Dendritic cell treated with granulocyte-macrophage colony-stimulating factor and Interleukin-4, amounts not matched to agents 40 ng/mL and 50 ng/mL, for 4 days (primary cell): Measurements from ENCODE around the gene DPP3.
A peak's percentile ranks its signal among the peaks of the same experiment; 100 is the strongest.
"Not testable (repeated sequence)": the region's sequence is repeated elsewhere in the genome, so short reads cannot be mapped to it uniquely, and the experiment has no call there.

ENCODE experiments used
- H3K27ac Mint-ChIP-seq: one replicate; pipeline ENCODE4 v1.8.0; 2022; ENCODE audit warnings: mild to moderate bottlenecking, mixed read lengths
- H3K27me3 Mint-ChIP-seq: one replicate; pipeline ENCODE4 v1.8.0; 2022; ENCODE audit warnings: mild to moderate bottlenecking, mixed read lengths
- H3K36me3 Mint-ChIP-seq: one replicate; pipeline ENCODE4 v1.8.0; 2022; ENCODE audit warnings: low read depth, mixed read lengths
- H3K4me1 Mint-ChIP-seq: one replicate; pipeline ENCODE4 v1.8.0; 2022; ENCODE audit warnings: low read depth, mixed read lengths
- H3K4me3 Mint-ChIP-seq: one replicate; pipeline ENCODE4 v1.8.0; 2022; ENCODE audit warnings: mild to moderate bottlenecking, moderate library complexity, mixed read lengths
- H3K9me3 Mint-ChIP-seq: one replicate; pipeline ENCODE4 v1.8.0; 2022; ENCODE audit warnings: mixed read lengths
- intact Hi-C: fragments of 100-400 bp; cut with micrococcal nuclease; formaldehyde crosslinking; loops from one replicate; pipeline ENCODE4 v1.15.0; 2022

DPP3 gene

DNA sequence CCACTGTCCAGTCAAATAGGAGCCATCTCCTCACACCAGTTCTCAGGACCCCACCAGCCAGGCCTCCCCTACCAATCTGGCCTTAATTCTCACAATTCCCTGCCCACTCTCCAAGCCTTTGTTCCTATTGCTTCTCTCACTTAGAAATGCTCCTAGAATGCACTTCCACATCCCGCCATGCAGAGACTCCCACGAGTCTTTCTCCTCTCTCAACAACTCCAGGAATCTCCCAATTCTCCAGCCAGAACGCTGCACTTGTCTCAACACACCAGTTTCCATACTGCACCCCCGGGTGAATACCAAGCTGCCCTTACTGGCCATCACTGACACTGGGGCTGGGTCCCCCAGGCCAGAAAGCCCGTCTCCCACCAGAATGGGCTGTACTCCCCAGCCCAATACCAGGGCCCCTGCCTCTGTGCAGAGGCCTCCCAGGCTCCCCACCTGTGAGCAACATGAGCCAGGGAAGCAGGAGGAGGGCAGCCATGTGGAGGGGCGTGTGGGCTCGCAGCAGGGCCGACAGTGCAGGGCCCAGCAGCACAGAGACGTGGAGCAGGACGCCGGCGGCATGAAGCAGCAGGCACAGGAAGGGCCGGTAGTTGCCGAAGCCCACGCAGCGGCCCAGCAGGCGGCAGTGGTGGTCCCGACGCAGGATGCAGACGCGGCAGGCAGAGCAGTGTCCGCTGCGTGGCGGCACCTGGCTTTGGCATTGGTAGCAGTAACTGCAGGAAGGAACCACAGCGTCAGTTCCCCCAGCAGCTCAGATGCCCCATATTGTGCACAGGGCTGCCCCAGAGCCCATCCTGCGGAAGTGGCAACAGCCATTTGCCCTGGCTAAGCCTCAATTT, 63.3 kb downstream of the DPP3 start:
- peak overlapping the region; percentile 18 for H3K4me3 Mint-ChIP-seq
- peak overlapping the region; percentile 76 for H3K27ac Mint-ChIP-seq
- H3K4me1 Mint-ChIP-seq, result peaks cover 41% of the 10 kb centered on the region
- peaks cover 52% of the 10 kb centered on the region for H3K36me3 Mint-ChIP-seq
- peaks cover 21% of the 10 kb centered on the region for H3K27me3 Mint-ChIP-seq
- no peaks in the 10 kb centered on the region for H3K9me3 Mint-ChIP-seq
- intact Hi-C loops, result no loop called here

DNA sequence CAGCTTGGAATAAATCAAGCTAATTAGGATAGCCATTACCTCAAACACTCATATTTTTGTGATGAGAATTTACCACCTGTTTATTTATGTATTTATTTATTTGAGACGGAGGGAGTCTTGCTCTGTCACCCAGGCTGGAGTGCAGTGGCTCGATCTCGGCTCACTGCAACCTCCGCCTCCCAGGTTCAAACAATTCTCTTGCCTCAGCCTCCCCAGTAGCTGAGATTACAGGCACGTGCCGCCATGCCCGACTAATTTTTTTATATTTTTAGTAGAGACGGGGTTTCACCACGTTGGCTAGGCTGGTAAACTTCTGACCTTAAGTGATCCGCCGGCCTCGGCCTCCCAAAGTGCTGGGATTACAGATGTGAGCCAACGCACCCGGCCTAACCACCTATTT, 64.7 kb downstream of the DPP3 start:
- H3K4me1 Mint-ChIP-seq, result peaks cover 41% of the 10 kb centered on the region
- peak overlapping the region; percentile 79 for H3K4me3 Mint-ChIP-seq
- peak overlapping the region; percentile 76 for H3K27ac Mint-ChIP-seq
- intact Hi-C loops, H3K9me3 Mint-ChIP-seq: not testable (repeated sequence)
- H3K36me3 Mint-ChIP-seq, result peaks cover 37% of the 10 kb centered on the region
- H3K27me3 Mint-ChIP-seq, result peaks cover 33% of the 10 kb centered on the region

DNA sequence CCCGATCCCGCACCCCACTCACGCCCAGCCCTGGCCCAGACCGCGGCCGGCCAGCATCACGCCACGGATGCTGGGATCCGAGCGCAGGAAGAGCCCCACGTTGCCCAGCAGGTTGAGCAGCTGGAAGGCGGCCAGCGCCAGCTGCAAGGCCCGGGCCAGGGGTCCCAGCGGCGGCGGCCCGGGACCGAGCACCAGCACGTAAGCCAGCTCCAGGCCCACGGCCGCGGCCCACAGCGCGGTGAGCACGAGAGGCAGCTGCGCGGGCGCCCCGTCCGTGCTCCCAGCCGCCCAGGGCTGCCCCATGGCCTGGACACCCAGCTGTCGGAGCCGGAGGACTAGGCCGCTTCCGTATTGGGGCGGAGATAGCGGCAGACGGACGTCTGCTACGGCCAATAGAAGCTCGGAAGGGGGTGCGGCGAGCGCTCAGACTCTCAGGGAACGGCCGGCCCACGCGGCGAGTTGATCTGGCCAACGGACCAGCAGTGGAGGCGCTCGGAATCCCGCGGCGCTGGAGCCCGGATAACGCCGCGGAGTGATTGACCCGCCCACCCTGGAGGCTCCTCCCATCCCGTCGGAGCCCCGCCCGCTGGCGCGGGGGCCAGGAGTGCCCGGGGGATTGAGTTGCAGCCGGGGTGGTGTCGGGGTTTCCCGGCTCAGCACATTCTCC, 65.6 kb downstream of the DPP3 start, which contains the start of gene ZDHHC24:
Gene ZDHHC24 (minus strand): TSS at position 348 of the 667 bp plus-strand sequence. CDS start 45 bp downstream, at position 303.
- Mint-ChIP-seq H3K4me1 (peaks cover 41% of the 10 kb centered on the region), H3K27ac (peak within 1 kb of the TSS; percentile 76), H3K9me3 (no peaks in the 10 kb centered on the region), H3K36me3 (peaks cover 29% of the 10 kb centered on the region), H3K27me3 (peaks cover 35% of the 10 kb centered on the region), H3K4me3 (peak within 1 kb of the TSS; percentile 79)
- intact Hi-C loops, result loop anchor here (1.0 kb wide), 1 partner anchor 132 kb away; no protein-coding TSS in a partner anchor

DNA sequence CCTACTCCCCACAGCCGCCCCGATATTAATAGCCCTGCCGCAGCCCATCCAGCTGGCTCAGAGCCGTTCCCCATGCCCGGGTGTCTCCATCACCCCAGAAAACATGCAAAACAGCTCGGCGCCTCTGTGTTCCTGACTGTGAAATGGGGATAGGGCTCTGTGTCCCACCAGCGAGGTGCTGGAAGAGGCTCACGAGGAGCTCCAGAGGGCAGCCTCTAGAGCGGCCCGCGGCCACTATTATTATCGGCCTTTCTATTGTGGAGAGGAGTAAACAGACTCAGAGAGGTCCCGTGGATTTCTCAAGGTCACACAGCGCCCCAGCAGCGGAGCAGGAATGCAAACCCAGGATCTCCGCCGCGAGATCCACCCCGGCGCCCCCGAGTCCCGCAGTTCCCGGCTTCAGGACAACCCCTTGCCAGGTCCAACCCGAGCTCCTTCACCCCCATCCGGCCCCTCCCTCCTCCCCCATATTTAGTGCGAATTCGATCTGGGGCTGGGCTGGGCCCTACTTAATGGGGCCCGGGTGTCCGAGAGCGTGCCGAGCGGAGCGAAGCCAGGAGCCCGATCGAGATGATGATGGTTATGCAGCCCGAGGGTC, 66.2 kb downstream of the DPP3 start, which contains the start of gene ACTN3:
Gene ACTN3 (plus strand): TSS at position 536 of the 598 bp plus-strand sequence. CDS start 35 bp downstream, at position 571.
- H3K9me3 Mint-ChIP-seq, result no peaks in the 10 kb centered on the region
- peak within 1 kb of the TSS; percentile 79 for H3K4me3 Mint-ChIP-seq
- H3K4me1 Mint-ChIP-seq, result peaks cover 38% of the 10 kb centered on the region
- intact Hi-C loops, result loop anchor here (1.0 kb wide), 1 partner anchor 132 kb away; no protein-coding TSS in a partner anchor
- peaks cover 35% of the 10 kb centered on the region for H3K27me3 Mint-ChIP-seq
- H3K27ac Mint-ChIP-seq, result peak within 1 kb of the TSS; percentile 76
- peaks cover 22% of the 10 kb centered on the region for H3K36me3 Mint-ChIP-seq

DNA sequence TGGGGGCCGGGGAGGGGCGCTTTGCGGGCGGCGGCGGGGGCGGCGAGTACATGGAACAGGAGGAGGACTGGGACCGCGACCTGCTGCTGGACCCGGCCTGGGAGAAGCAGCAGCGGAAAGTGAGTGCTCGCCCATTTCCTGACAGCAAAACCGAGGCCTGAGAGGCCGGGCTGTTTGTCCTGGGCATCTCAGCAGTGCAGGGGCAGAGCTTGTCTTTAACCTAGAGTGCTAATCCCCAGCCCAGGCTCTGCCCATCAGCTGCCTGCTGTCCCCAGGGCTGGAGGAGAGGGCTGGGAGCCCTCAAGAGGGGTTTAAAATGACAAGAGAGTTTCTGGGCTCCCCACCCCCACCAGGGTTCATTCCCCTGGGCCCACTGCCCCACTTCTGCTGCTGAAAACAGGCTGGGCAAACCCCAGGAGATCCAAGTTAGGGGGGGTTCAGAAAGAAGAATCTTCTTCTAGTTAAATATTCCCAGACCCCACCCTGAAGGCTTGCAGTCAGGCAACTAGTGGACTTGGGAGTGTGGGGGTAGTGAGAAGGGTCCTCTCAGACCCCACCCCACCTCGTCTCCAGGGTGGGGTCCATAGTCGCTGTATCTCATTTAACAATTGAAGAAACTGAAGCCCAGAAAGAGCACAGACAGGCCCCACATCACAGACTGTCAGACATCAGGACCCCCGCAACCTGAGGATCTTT, 66.9 kb downstream of the DPP3 start:
- no peaks in the 10 kb centered on the region for H3K9me3 Mint-ChIP-seq
- peaks cover 31% of the 10 kb centered on the region for H3K4me1 Mint-ChIP-seq
- no peak overlapping the region for H3K4me3 Mint-ChIP-seq
- H3K27me3 Mint-ChIP-seq, result peaks cover 35% of the 10 kb centered on the region
- no peak overlapping the region for H3K27ac Mint-ChIP-seq
- H3K36me3 Mint-ChIP-seq, result peaks cover 16% of the 10 kb centered on the region
- intact Hi-C loops, result loop anchor here (1.0 kb wide), 1 partner anchor 131 kb away; no protein-coding TSS in a partner anchor

DNA sequence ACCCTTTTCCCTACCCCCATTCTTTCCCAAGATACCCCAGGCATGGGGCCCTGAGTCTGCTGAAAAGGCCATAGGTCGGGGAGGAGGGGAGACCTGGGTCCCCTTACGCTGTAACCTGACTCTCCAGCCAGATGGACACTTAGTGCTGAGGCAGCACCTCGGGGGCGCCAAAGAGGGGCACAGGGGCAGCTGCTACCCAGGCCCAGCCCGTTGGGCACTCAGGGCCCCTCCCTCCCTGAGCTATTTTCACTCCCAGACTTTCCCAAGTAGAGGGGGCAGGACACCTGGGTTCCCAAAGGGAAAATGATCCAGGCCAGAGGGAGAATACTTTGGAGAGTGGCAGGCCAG, 67.4 kb downstream of the DPP3 start:
- H3K4me3 Mint-ChIP-seq, result no peak overlapping the region
- no peak overlapping the region for H3K27ac Mint-ChIP-seq
- peaks cover 26% of the 10 kb centered on the region for H3K4me1 Mint-ChIP-seq
- peaks cover 11% of the 10 kb centered on the region for H3K36me3 Mint-ChIP-seq
- H3K9me3 Mint-ChIP-seq, result no peaks in the 10 kb centered on the region
- H3K27me3 Mint-ChIP-seq, result peaks cover 35% of the 10 kb centered on the region
- intact Hi-C loops, result no loop called here

DNA sequence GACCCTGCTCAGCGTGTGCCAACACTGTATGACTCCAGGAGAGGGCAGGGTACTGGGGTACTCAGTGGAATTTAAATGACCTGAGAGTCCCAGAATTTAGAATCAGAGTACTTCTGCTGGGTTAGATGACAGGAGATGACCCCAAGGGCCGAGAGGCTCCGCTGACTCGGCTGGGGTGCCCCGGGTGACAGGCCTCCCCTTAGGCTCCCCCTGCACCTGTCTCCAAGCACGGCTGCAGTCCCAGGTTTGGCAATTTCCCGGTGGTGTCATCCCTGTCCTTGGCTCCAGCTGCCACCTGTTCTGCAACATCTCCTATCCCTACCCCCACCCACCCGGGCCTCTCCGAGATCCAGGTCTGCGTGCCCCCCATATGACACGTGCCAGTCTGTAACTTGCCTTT, 67.8 kb downstream of the DPP3 start:
- intact Hi-C loops, result no loop called here
- Mint-ChIP-seq H3K4me3 (no peak overlapping the region), H3K27ac (no peak overlapping the region), H3K9me3 (no peaks in the 10 kb centered on the region), H3K4me1 (peaks cover 22% of the 10 kb centered on the region), H3K36me3 (peaks cover 7% of the 10 kb centered on the region), H3K27me3 (peaks cover 35% of the 10 kb centered on the region)

DNA sequence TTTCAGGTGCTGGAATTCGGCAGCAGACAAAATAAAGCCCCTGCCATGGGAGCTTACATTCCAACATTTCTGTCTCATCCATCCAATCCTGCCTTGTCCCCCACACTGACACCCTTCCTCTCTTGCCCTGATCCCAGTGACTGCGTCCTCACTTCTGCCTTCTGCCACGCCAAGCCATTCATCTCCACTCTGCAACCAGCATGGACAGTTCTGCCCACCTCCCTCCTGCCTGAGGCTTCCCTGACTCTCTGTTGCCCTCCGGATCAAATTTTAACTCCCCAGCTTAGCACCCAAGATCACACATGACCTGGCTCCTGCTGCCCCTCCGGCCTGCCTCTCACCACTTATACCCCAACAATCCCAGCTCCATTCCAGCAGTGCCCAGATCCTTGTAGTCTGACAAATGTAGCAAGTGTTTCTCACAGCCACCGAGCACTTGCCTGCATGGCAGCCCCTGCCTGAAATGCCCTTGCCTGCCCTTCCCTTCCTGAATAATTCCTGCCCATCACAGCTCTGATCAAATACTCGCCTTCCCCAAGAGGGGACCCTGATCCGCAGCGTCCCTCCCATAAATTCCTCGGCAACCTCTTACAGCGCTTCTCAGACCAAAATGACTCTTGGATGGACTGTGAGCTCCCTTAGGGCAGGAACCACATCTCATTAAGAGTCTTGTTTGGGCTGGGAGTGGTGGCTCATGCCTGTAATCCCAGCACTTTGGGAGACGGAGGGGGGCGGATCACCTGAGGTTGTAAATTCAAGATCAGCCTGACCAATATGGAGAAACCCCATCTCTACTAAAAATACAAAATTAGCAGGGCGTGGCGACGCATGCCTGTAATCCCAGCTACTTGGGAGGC, 68.8 kb downstream of the DPP3 start:
- no peaks in the 10 kb centered on the region for H3K9me3 Mint-ChIP-seq
- peaks cover 35% of the 10 kb centered on the region for H3K27me3 Mint-ChIP-seq
- no peak overlapping the region for H3K27ac Mint-ChIP-seq
- intact Hi-C loops, result no loop called here
- H3K4me3 Mint-ChIP-seq, result no peak overlapping the region
- H3K4me1 Mint-ChIP-seq, result peaks cover 12% of the 10 kb centered on the region
- no peaks in the 10 kb centered on the region for H3K36me3 Mint-ChIP-seq

DNA sequence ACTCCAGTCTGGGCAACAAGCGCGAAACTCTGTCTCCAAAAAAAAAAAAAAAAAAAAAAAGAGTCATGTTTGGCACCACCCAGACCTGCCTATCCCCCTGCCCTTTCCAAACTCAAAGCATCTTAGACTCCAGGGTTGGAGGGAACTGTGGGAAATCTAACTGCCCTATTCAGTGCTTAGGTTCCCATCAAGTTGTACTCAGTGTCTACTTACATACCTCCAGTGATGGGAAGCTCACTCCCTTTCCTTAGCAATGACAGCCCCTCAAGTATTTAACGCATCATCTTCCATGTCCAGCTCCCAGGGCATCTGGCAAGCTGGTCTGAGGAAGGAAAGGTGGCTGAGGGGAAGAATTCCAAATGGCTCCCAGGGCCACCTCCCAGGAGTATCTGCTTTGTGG, 69.5 kb downstream of the DPP3 start:
- no peaks in the 10 kb centered on the region for H3K9me3 Mint-ChIP-seq
- no peaks in the 10 kb centered on the region for H3K36me3 Mint-ChIP-seq
- intact Hi-C loops, result no loop called here
- peaks cover 35% of the 10 kb centered on the region for H3K27me3 Mint-ChIP-seq
- no peak overlapping the region for H3K27ac Mint-ChIP-seq
- no peak overlapping the region for H3K4me3 Mint-ChIP-seq
- H3K4me1 Mint-ChIP-seq, result peaks cover 6% of the 10 kb centered on the region

DNA sequence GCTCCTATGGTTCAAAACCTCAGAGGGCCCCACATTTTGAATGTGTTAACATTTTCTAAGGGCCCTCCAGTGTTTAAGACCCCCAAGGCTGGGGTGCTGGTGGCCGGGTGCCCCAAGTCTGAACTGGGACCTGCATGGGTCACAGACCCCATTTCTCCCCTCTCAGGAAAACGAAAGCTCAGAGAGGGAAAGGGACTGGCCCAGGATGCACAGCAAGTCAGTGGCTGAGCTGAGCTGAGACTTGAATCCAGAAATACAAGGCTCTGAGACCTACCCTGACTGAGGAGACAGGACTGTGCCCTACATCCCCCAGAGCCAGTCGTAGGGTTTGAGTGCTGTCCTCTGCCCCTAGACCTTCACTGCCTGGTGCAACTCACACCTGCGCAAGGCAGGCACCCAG, 70.7 kb downstream of the DPP3 start:
- H3K4me3 Mint-ChIP-seq, result no peak overlapping the region
- H3K27ac Mint-ChIP-seq, result no peak overlapping the region
- intact Hi-C loops, result no loop called here
- no peaks in the 10 kb centered on the region for H3K36me3 Mint-ChIP-seq
- H3K9me3 Mint-ChIP-seq, result no peaks in the 10 kb centered on the region
- H3K27me3 Mint-ChIP-seq, result peaks cover 40% of the 10 kb centered on the region
- no peaks in the 10 kb centered on the region for H3K4me1 Mint-ChIP-seq

DNA sequence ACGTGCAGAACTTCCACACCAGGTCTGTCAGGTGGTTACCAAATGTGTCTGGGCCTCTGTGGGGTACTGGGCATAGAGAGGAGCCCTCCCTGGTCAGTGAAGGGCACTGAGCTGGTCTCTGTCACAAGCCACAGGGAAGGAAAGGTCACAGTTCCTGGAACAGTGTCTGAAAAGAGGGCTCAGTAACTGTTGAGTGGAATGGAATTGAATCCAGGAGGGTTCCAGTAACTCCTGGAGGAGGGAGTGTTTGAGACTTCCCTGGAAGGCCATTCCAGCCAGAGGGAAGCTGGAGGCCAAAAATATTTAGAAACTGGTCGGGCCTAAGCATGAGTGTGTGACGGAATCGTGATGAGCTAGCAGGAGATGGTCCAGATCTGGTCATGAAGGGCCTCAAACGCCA, 74.4 kb downstream of the DPP3 start:
- no peak overlapping the region for H3K27ac Mint-ChIP-seq
- peaks cover 33% of the 10 kb centered on the region for H3K27me3 Mint-ChIP-seq
- no peaks in the 10 kb centered on the region for H3K9me3 Mint-ChIP-seq
- no peak overlapping the region for H3K4me3 Mint-ChIP-seq
- intact Hi-C loops, result no loop called here
- no peaks in the 10 kb centered on the region for H3K36me3 Mint-ChIP-seq
- H3K4me1 Mint-ChIP-seq, result peaks cover 4% of the 10 kb centered on the region

DNA sequence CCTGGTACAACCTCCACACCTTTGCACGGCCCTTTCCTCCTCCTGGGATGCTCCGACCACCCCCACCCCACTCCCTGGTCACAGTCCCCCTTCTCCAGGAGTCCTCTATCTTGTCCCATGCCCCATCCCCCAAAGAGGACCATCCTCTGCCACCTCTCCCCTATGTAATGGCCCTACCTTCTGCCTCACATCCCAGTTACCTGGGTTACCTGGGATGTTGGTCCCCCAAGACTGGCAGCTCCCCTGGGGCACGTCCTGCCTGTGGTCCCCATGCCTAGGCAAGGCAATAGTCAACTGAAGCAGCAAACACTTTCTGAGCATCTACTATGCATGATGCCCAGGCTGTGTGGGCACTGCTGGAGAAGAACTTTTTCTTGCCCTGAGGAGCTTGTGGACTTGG, 75.2 kb downstream of the DPP3 start:
- intact Hi-C loops, result no loop called here
- Mint-ChIP-seq H3K4me1 (peaks cover 5% of the 10 kb centered on the region), H3K36me3 (no peaks in the 10 kb centered on the region), H3K4me3 (no peak overlapping the region), H3K27ac (no peak overlapping the region), H3K27me3 (peaks cover 36% of the 10 kb centered on the region), H3K9me3 (no peaks in the 10 kb centered on the region)

DNA sequence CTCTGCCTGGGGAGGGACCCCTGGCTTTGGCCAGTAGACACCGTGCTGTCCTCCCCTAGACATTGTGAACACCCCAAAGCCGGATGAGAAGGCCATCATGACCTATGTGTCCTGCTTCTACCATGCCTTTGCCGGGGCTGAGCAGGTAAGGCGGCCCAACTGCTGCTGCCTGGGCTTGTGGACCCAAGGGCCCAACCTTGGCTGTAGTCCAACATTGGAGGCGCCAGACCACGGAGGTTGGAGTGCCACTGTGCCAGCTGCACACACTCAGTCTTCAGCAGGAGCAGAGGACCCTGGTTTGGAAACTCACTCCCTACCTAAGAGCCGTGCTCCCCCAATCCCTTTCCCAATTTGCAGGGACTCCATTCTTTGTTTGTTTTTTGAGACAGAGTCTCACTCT, 75.9 kb downstream of the DPP3 start:
- H3K9me3 Mint-ChIP-seq, result no peaks in the 10 kb centered on the region
- no peak overlapping the region for H3K4me3 Mint-ChIP-seq
- intact Hi-C loops, result no loop called here
- H3K27me3 Mint-ChIP-seq, result peaks cover 38% of the 10 kb centered on the region
- H3K27ac Mint-ChIP-seq, result no peak overlapping the region
- H3K36me3 Mint-ChIP-seq, result no peaks in the 10 kb centered on the region
- H3K4me1 Mint-ChIP-seq, result peaks cover 5% of the 10 kb centered on the region
